Umbilical cord (tissue), 2 donors: ENCODE data around the gene LMOD1. TPM values are rescaled to one million over a fixed set of nuclear protein-coding genes. Genes with fewer than 3 reads are reported as not detected.
"Not testable (repeated sequence)": the region's sequence is repeated elsewhere in the genome, so short reads cannot be mapped to it uniquely, and the experiment has no call there.

ENCODE experiments used
- DNase-seq: peaks from one replicate; pipeline ENCODE4 v3.0.0-alpha.2; 2015; ENCODE audit warnings: low spot score
- total RNA-seq: library from RNA; depleted of rRNA; stranded (reverse); fragments of >200 nt; gene quantifications from one replicate; pipeline ENCODE4 v1.2.3, GENCODE V29; 2014; ENCODE audit warnings: low replicate concordance; ENCODE audit not compliant: insufficient read depth

Gene LMOD1
- total RNA-seq, 1 donor from 2014 or later, result 213 TPM

GRCh38 chr1:201876148-201876818 lies 70.1 kb downstream of the LMOD1 start:
- DNase-seq, result no peak

DNA sequence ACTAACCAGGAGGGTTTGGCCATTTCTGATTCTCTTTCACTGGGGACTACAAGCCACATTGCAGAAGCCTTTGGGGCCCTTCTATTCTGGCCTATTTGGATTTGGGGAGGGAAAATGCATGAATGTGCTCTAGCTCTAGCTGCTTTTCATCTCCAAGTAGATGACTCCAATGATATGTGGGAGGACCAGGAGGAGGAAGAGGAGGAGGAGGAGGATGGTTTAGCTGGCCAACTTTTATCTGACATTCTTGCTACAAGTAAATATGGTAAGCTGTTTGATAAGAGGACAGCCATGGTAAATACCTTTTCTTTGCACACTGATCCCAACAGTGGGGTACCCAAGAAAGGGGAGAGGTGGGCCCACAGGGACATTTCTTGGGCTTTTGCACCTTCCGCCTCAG lies 71.7 kb downstream of the LMOD1 start:
- no peak for DNase-seq

GRCh38 chr1:201870397-201870796 lies 76.0 kb downstream of the LMOD1 start:
- no peak for DNase-seq

DNA sequence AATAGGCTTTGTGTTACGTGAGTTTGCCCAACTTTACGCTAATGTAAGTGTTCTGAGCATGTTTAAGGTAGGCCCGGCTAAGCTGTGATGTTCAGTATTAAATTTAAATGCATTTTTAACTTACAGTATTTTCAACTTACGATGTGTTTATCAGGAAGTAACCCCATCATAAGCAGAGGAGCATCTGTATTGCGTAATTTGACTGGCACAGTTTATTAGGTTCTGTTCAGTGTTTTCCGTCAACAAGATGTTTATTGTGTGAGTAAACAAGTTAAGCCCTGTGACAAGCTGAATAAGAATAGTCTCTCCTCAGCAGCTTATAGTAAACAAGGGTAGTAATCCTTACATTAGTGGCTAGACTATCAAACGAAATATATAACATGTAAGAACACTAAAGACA lies 84.9 kb downstream of the LMOD1 start:
- DNase-seq, result no peak

- DNase-seq, result no peak
These were observed 86.9 kb downstream of the LMOD1 start for GRCh38 chr1:201859424-201859823.

DNA sequence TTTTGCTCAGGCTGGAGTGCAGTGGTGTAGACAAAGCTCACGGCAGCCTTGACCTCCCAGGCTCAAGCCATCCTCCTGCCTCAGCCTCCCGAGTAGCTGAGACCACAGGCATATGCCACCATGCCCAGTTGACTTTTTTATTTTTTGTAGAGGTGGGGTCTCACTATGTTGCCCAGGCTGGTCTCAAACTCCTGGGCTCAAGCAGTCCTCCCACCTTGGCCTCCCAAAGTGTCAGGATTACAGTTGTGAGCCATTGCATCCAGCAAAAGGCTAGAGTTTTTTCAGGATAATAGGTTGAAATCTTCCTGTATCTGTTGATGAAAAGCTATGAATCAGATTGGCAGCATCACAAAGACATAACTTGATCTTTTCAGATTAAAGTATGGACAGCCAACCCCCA lies 89.6 kb downstream of the LMOD1 start:
- DNase-seq, result not testable (repeated sequence)

DNA sequence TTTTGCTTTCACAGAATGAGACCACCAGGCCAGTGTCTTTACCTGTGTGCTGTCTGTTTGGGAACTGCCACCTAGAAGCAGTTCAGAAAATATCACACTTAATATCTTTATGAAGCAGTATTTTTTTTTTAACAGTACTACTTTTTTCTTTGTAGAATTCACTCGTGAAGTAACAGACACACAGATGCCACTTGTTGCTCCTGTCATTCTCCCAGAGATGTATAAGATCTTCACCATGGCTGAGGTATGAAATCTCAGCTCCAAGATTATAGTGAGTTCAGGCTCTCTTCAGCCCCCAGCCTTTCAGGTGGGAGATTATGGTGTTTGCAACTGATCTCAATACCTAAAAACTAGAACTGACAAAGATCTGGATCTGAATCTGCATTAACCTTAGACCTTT lies 94.4 kb downstream of the LMOD1 start:
- no peak for DNase-seq

DNA sequence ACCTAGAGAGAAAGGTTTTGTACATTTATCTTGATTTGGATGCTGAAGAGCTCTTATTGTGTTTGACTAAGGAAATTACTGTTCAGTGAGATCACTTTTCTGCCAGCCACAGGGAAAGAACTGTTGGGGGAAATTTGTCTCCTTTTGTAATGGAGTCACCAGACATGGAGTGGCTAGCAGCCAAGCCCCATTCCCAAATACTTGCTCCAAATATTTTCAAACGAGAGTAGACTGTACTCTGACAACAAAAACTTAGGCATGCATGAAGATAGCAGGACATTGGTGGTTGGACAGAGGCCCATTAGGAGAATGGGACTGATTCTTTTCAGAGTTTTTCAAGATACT lies 96.3 kb downstream of the LMOD1 start:
- DNase-seq, result peak; percentile 29

- no peak for DNase-seq
These were observed 96.8 kb downstream of the LMOD1 start for GRCh38 chr1:201849372-201850052.

GRCh38 chr1:201848230-201848629 lies 98.1 kb downstream of the LMOD1 start:
- DNase-seq, result no peak

GRCh38 chr1:201847150-201847549 lies 99.2 kb downstream of the LMOD1 start:
- DNase-seq, result no peak

Other genes starting within 250 kb of the LMOD1 start
- gene IPO9, start 117.4 kb downstream of the LMOD1 start, total RNA-seq, result 13.2 TPM
- 50.8 TPM for gene SHISA4, start 57.6 kb downstream of the LMOD1 start, total RNA-seq
- gene TIMM17A, start 9.0 kb upstream of the LMOD1 start, total RNA-seq, result 21.9 TPM
- gene RNPEP, start 36.1 kb upstream of the LMOD1 start, total RNA-seq, result 37.8 TPM
- 4.3 TPM for gene ELF3, start 64.0 kb upstream of the LMOD1 start, total RNA-seq
- 0.24 TPM for gene GPR37L1, start 176.4 kb upstream of the LMOD1 start, total RNA-seq
- gene ARL8A, start 198.2 kb upstream of the LMOD1 start, total RNA-seq, result 20.2 TPM
- 1.2 TPM for gene PTPN7, start 214.1 kb upstream of the LMOD1 start, total RNA-seq
- gene LGR6, start 247.3 kb upstream of the LMOD1 start, total RNA-seq, result 0.24 TPM